LNCAP (cell line): ENCODE data around the gene TACR1.

Source experiments
- TF ChIP-seq, protein P1 (sequence below): fragments of 450-650 bp; IDR thresholded peaks from 2 replicates; pipeline ENCODE4 v1.5.1; 2017; ENCODE audit warnings: mild to moderate bottlenecking

TACR1 gene

DNA sequence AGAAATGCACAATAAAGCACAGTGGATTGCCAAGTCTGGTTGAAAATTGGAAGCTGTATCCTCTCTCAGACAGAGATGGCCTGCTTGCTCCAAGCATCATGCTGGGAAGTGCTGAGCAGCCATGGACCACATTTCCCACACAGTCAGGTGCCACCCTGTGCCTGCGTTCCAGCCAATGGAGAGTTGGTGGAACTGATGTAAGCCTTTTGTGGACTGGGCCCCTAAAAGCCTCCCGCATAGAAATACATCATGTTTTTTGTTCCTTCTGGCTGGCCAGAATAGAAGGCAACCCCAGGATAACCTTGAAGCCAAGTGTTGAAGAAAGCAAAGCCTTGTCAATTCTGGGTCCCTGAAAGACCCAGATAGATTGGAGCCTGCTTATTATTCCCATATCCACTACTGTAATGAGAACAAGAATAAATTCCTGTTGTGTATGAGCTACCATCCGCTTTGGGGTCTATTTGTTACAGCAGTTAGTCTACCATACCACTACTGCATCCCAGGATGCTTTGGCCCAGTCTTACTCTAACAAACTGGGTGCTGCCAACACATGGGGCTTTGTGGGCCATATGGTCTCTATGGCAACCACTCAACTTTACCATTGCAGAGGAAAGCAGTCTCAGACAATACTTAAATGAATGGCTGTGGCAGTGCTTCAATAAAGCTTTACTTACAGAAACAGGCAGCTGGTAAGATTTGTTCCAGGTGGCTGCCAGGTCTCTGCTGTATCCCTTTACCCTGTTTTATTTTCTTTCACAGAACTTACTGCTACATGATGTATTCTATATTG lies 175.5 kb downstream of the TACR1 start:
- TF ChIP-seq, protein P1, sequence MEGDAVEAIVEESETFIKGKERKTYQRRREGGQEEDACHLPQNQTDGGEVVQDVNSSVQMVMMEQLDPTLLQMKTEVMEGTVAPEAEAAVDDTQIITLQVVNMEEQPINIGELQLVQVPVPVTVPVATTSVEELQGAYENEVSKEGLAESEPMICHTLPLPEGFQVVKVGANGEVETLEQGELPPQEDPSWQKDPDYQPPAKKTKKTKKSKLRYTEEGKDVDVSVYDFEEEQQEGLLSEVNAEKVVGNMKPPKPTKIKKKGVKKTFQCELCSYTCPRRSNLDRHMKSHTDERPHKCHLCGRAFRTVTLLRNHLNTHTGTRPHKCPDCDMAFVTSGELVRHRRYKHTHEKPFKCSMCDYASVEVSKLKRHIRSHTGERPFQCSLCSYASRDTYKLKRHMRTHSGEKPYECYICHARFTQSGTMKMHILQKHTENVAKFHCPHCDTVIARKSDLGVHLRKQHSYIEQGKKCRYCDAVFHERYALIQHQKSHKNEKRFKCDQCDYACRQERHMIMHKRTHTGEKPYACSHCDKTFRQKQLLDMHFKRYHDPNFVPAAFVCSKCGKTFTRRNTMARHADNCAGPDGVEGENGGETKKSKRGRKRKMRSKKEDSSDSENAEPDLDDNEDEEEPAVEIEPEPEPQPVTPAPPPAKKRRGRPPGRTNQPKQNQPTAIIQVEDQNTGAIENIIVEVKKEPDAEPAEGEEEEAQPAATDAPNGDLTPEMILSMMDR: no peak

DNA sequence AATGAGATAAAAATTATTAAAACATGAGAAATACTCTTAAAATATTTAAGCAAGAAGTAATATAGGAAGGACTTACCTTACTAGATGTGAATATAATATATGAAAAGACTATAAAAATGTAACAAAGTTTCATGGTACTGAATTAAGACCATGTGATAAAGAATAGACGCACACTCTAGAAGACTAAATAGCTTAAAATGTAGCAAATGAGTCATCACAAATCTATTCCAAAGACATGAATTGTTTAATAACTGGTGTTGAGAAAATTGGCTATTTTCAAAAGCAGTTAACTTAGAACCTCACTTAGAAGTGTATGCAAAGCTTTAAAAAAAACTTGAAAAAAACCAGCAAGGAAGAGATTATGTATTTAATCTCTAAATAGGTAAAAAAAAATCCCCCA lies 176.8 kb downstream of the TACR1 start:
- TF ChIP-seq, protein P1: no peak

DNA sequence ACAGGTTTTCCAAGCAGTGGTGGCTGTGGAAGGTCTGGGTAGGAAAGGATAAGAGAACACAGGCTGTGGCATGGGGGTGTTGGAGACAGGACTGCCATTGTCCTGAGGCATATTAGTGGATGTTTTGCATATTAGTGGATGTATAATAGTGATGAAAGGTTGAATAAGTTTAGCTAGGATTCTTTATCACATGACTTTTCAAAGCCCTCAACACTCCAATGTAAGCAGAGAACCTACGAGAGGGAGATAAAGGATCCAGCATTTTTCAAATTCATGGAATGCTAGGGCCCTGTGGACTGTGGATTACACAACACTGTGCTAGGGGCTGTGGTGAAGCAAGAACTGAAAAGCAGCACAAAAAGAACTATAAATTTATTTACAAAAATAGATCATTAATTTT lies 177.6 kb downstream of the TACR1 start:
- TF ChIP-seq, protein P1: no peak

DNA sequence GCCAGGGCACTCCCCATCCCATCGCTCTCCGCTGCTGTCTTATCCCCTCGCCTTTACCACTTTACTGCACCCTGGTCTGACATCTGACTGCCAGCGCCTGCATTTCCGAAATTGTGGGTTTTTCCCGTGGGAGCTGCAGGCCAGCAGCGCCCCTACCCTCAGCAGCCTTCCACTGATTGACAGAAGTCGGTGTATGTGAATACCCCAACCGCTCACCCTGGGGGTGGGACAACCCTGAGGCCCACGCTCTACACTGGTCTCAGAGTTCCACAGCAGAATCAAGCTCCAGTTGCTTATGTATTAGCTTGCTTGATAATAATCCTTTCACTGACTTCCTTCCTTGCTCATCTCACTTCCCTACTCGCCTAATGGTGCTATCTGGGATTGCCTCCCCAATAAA lies 178.8 kb downstream of the TACR1 start:
- TF ChIP-seq, protein P1: no peak

DNA sequence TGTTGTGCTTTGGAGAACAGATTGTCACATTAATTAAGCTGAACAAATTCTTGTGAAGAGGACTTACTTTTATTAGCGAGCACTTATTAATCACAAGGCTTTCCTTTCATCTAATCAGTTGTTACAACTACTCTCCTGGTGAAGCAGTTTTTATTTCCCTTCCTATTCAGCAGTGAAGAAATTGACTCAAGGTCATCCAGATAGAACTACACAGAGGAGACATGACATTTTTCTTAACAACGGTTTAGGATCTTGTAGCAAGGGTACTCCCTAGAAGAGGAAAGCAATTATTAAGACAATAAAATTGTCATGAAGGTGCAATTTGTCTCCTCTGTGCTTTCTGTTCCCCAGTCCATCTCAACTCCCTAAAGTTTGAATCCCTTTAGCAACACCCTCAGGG lies 179.5 kb downstream of the TACR1 start:
- TF ChIP-seq, protein P1: no peak

DNA sequence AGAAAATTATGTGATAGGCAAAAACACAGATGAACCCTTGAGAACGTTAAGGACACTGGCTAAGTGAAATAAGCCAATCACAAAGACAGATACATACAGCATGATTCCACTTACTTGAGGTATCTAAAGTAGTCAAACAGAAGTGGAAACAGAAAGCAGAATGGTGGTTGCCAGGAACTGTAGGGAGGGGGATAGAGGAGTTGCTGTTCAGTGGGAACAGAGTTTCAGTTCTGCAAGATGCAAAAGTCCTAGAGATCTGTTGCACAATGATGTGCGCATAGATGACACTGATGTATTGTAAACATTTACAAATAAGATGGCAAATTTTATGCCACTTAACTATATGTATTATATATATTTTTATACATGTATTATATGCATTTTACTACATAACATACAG lies 181.2 kb downstream of the TACR1 start:
- TF ChIP-seq, protein P1: no peak

DNA sequence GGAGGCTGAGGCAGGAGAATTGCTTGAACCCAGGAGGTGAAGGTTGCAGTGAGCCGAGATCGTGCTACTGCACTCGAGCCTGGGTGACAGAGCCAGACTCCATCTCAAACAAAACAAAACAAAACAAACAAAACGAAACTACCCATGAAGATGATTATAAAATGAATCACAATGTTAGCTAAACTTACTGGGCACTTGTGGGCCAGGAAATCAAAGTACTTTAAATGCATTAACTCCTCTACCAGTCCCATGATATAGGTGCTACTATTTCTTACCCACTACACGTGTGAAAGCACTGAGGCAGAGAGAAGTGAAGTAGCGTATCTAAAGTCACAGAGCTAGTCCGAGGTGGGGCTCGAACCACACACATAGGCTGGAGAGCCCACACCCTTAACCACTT lies 187.2 kb downstream of the TACR1 start:
- TF ChIP-seq, protein P1: no peak

DNA sequence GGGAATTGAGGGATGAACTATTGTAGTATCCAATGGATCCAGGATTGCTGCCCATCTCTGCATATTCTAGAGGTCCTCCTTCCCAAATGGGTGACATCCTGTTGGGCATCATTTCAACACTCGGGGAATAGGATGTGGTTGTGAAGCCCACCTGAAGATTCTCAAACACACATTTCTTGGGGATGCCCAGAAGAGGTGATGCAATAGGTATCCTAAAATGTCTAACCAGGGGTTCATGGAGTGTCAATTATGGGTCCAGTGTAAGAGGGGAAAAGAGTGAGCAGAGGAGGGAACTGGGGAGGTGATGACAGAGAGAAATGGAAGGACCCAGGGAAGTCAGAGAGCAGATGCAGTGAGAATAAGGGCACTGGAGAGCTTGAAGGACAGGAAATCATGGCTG lies 188.7 kb downstream of the TACR1 start:
- TF ChIP-seq, protein P1: no peak
